GM12875 (cell line): ENCODE data around the gene RPL7A.

Experiments
- H3K4me3 ChIP-seq: one replicate; pipeline ENCODE4 v1.5.1; 2011; ENCODE audit warnings: low read depth, low read length, control low read depth
- TF ChIP-seq, protein P1 (sequence below): IDR thresholded peaks from 2 replicates; pipeline ENCODE4 v1.5.1; 2011; ENCODE audit warnings: low read depth, mild to moderate bottlenecking, control low read depth, inconsistent platforms, low read length, moderate library complexity, borderline replicate concordance; ENCODE audit not compliant: insufficient read depth

RPL7A gene

GRCh38 chr9:133393399-133393798 is 45.4 kb downstream of the RPL7A start:
- TF ChIP-seq, protein P1, sequence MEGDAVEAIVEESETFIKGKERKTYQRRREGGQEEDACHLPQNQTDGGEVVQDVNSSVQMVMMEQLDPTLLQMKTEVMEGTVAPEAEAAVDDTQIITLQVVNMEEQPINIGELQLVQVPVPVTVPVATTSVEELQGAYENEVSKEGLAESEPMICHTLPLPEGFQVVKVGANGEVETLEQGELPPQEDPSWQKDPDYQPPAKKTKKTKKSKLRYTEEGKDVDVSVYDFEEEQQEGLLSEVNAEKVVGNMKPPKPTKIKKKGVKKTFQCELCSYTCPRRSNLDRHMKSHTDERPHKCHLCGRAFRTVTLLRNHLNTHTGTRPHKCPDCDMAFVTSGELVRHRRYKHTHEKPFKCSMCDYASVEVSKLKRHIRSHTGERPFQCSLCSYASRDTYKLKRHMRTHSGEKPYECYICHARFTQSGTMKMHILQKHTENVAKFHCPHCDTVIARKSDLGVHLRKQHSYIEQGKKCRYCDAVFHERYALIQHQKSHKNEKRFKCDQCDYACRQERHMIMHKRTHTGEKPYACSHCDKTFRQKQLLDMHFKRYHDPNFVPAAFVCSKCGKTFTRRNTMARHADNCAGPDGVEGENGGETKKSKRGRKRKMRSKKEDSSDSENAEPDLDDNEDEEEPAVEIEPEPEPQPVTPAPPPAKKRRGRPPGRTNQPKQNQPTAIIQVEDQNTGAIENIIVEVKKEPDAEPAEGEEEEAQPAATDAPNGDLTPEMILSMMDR, result no peak
- H3K4me3 ChIP-seq, result no peak overlapping the region

DNA sequence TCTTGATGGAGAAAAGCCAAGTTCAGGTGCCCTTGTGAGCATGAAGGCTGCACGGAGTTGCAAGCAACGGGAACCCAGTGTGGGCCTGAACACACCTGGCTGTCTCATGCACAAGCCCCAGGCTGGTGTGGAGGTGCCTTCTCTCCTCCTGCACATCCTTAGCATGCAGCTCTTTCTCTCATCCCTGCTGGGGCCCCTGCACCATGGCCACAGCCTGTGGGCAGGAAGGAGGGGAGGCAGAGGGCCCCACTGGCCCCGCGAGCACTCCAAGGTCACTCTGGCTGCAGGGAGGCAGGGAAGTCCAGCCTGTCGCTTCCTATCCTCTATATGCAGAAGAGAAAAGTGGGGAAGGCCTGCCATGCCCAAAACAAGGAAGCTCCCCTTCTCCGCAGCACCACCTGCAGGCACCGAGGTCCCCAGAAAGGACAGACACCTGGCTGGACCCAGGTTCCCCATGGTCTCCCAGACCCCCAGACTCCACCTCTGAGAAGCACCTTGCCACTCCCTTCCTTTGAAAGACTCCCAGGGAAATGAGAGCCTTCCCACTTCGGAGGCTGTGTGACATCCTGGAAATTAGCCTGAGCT is 46.8 kb downstream of the RPL7A start:
- H3K4me3 ChIP-seq, result no peak overlapping the region
- TF ChIP-seq, protein P1, result no peak

DNA sequence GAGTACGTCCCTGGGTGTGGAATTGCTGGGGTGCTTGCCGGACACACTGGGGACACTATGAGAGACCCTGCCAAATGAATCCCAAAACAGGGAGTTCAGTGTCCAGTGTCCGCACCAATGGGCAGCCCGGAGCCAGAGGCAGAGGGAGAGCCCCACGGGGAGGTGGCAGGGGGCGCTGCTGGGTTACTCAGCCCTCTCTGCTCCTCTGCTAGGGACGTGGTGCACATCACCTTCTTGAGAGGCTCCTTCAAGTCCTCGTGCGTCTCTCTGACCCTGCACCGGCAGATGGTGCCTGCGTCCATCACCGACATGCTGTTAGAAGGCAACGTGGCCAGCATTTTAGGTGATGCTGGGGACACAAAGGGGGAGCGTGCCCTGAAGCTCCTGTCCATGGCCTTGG is 48.9 kb downstream of the RPL7A start:
- H3K4me3 ChIP-seq, result no peak overlapping the region
- TF ChIP-seq, protein P1, result no peak

DNA sequence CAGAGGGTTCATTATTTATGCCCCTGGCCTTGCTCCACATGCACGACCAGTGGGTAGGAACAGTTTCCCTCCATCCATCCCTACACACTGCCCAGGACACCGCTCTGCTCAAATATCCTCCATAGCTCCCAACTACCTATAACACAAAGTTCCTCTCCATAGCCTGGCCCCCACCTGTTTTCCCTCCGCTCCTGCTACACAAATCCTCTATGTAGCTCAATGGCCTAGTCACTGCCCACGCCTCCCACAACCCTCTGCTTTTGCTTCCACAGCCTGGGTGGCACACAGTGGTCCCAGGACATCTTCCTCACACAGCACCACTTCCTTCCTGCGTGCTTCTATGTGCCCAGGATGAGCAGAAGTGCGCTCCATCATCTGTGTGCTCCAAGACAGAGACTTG is 49.4 kb downstream of the RPL7A start:
- TF ChIP-seq, protein P1, result no peak
- H3K4me3 ChIP-seq, result no peak overlapping the region

- TF ChIP-seq, protein P1, result no peak
- no peak overlapping the region for H3K4me3 ChIP-seq
Observed at GRCh38 chr9:133397895-133398294, 49.9 kb downstream of the RPL7A start.

DNA sequence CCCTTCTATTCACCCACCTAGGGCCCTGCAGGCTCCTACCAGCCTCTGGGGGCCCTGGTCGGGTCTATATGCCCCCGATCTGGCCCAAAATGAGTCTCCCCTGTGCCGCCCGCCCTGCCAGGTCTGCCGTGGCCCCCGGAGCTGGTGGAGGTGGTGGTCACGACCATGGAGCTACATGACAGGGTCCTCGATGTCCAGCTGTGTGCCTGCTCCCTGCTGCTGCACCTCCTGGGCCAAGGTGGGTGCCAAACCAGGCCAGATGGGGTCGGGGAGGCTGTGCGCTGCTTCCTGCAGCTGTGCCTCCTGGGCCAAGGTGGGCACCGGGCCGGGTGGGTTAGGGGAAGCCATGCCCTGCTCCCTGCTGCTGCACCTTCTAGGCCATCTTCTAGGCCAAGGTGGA is 52.3 kb downstream of the RPL7A start:
- TF ChIP-seq, protein P1, result no peak
- H3K4me3 ChIP-seq, result no peak overlapping the region
